IPS-15b (cell line): Measurements from ENCODE around the gene TIE1.

ENCODE experiments used
- H3K27me3 ChIP-seq: one replicate; pipeline ENCODE4 v1.6.1; 2013; ENCODE audit warnings: low read length; ENCODE audit not compliant: control insufficient read depth, insufficient read depth
- H3K36me3 ChIP-seq: one replicate; pipeline ENCODE4 v1.6.1; 2013; ENCODE audit warnings: low read length; ENCODE audit not compliant: control insufficient read depth, insufficient read depth
- H3K4me1 ChIP-seq: one replicate; pipeline ENCODE4 v1.6.1; 2013; ENCODE audit warnings: mild to moderate bottlenecking, low read length; ENCODE audit not compliant: control insufficient read depth, insufficient read depth
- H3K4me3 ChIP-seq: one replicate; pipeline ENCODE4 v1.5.1; 2013; ENCODE audit warnings: low read depth, low read length
- H3K9ac ChIP-seq: one replicate; pipeline ENCODE4 v1.6.1; 2013; ENCODE audit warnings: low read depth, mild to moderate bottlenecking, low read length
- H3K9me3 ChIP-seq: one replicate; pipeline ENCODE4 v1.6.1; 2013; ENCODE audit warnings: mild to moderate bottlenecking, low read length; ENCODE audit not compliant: control insufficient read depth, insufficient read depth

TIE1 gene

DNA sequence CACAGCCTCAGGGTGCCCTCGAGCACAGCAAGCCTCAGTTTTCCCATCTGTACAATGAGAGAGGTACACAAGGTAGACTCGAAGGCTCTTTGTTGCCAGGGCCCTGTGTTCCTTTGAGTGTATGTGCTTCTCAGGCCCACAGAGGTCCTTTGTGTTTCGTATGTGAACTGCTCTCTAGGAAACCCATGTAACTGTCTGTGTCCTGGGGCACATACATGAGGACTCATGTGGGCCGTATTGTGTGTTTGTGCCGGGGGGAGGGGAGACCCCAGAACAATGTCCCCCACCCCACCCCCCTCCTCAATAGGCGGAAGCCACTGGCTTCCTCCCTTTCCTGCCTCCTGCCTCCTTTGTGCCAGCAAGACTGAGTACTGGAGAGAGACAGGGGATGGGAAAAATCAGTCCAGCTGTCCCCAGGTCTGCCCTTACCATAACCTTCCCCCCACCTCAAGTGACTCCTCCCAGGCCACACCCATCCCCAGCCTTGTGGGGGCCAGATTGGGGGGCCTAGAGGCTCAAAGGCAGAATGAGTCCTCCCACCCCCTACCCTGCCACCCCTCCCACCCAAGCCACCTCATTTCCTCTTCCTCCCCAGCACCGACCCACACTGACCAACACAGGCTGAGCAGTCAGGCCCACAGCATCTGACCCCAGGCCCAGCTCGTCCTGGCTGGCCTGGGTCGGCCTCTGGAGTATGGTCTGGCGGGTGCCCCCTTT, at the start of gene TIE1:
TIE1 (plus strand) TSS at position 605 of the 717 bp plus-strand sequence; CDS start at position 695, 90 bp downstream.
- Histone ChIP-seq H3K9ac (no peak within 1 kb of the TSS), H3K27me3 (no peaks in the 10 kb centered on the region), H3K36me3 (no peaks in the 10 kb centered on the region), H3K4me1 (peaks cover 15% of the 10 kb centered on the region), H3K4me3 (no peak within 1 kb of the TSS), H3K9me3 (no peaks in the 10 kb centered on the region)

- Histone ChIP-seq H3K9me3 (peaks cover 9% of the 10 kb centered on the region), H3K4me3 (no peak overlapping the region), H3K27me3 (peaks cover 2% of the 10 kb centered on the region), H3K9ac (no peak overlapping the region), H3K36me3 (no peaks in the 10 kb centered on the region), H3K4me1 (no peaks in the 10 kb centered on the region)
Observed at GRCh38 chr1:43251024-43251423, 49.8 kb upstream of the TIE1 start.

- Histone ChIP-seq H3K36me3 (no peaks in the 10 kb centered on the region), H3K9ac (no peak overlapping the region), H3K27me3 (peaks cover 2% of the 10 kb centered on the region), H3K9me3 (peaks cover 5% of the 10 kb centered on the region), H3K4me1 (no peaks in the 10 kb centered on the region), H3K4me3 (no peak overlapping the region)
Observed at GRCh38 chr1:43252225-43252624, 48.6 kb upstream of the TIE1 start.

DNA sequence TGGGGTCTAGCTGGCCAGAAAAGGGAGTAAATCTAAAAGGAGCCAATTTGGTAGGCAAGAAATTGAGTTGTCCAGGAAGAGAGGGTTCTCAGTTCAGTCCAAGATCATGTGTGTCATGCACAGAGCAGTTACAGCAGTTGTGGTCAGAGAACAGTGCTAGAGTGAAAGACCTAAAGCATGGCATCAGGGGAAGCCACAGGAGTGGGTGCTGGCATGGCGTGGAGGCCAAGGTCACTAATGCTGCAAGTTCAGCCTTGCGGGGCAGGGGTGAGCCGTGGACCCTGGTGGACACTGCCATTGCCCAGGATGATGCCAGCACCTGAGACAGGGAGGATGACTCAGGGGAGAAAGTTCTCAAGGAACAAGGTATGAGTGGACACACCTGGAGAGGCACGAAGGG, 47.6 kb upstream of the TIE1 start:
- Histone ChIP-seq H3K4me1 (no peaks in the 10 kb centered on the region), H3K36me3 (no peaks in the 10 kb centered on the region), H3K4me3 (no peak overlapping the region)

DNA sequence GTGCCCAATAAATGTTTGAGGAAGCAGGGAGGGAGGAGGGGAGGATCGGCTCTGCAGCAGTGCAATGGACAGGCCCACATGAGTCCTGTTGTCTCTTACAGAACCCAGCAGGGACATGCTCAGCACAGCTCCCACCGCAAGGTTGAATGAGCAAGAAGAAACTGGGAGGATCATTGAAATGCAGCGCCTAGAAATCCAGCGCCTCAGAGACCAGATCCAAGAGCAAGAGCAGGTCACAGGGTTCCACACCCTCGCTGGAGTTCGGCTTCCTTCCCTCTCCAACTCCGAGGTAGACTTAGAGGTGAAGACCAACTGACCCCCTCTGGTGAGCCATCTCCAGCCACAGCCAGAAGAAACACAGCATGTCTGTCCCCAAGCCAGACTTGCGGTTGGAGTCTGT, 46.9 kb upstream of the TIE1 start:
- H3K9ac ChIP-seq, result no peak overlapping the region
- peaks cover 2% of the 10 kb centered on the region for H3K27me3 ChIP-seq
- H3K4me3 ChIP-seq, result no peak overlapping the region
- no peaks in the 10 kb centered on the region for H3K4me1 ChIP-seq
- peaks cover 4% of the 10 kb centered on the region for H3K9me3 ChIP-seq
- no peaks in the 10 kb centered on the region for H3K36me3 ChIP-seq

More for the DNA sequence above, 47.6 kb upstream of the TIE1 start:
- Histone ChIP-seq H3K9ac (no peak overlapping the region), H3K27me3 (peaks cover 2% of the 10 kb centered on the region), H3K9me3 (peaks cover 4% of the 10 kb centered on the region)

DNA sequence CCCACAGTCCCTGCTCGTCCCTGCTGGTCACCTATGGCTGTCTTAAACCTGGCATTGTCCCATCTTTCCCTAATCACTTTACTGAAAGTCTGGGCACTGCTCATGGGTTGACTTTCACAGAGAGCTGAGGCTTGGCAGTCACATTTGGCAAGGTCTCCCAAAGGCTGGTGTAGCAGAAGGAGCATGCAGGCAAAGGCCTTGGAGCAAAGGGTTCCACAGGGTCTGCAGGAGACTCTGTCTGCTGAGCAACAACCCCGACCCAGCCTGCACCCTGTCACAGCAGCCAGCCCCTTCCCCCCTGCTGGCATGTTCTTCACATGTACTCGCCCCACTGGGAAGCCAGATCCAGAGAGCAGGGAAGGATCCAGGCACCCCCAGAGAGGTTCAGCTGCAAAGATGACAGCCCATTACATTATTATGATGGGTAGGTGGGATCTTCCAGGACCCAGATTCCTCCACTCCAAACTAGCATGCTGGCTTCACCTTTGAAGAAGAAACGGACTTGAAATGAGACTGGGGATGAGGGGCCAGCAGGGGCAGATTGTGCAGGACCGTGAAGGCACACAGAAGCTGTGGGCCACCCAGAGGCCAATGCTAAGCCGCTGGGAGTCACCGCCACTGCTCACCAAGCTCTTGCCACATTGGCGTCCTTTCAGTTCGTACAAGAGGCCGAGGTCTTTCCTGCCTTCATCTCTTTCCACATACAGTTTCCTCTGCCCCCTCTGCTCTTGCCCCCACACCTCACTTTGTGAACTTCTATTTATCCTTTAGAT, 45.2 kb upstream of the TIE1 start:
- Histone ChIP-seq H3K9ac (no peak overlapping the region), H3K4me3 (no peak overlapping the region), H3K36me3 (no peaks in the 10 kb centered on the region), H3K27me3 (peaks cover 2% of the 10 kb centered on the region), H3K9me3 (no peaks in the 10 kb centered on the region), H3K4me1 (no peaks in the 10 kb centered on the region)

- Histone ChIP-seq H3K4me3 (no peak overlapping the region), H3K9ac (no peak overlapping the region), H3K36me3 (no peaks in the 10 kb centered on the region), H3K4me1 (no peaks in the 10 kb centered on the region), H3K9me3 (peaks cover 6% of the 10 kb centered on the region), H3K27me3 (peaks cover 2% of the 10 kb centered on the region)
Observed at GRCh38 chr1:43256675-43257570, 43.9 kb upstream of the TIE1 start.

DNA sequence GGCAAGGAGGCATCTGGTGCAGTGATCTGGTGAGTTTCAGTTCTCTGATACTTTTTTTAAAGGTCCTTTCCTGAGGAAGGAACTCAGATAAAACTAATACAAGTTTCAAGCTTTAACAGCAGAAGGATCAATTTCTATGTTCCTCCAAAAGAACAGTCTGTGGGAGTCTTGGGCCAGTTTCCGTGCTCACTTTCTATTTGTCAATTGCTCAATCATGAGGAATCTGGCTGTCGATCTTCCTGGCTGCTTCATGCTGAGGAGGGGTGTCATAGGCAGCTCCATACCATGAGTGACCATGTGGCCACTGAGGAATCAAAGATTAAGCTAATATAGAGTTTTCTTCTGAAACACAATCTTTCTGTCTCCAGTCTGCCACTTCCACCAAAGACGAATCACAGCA, 42.4 kb upstream of the TIE1 start:
- Histone ChIP-seq H3K4me3 (no peak overlapping the region), H3K4me1 (no peaks in the 10 kb centered on the region), H3K36me3 (no peaks in the 10 kb centered on the region), H3K9ac (no peak overlapping the region), H3K9me3 (peaks cover 11% of the 10 kb centered on the region), H3K27me3 (peaks cover under 1% of the 10 kb centered on the region)

GRCh38 chr1:43265431-43265830, 35.4 kb upstream of the TIE1 start:
- no peaks in the 10 kb centered on the region for H3K27me3 ChIP-seq
- H3K9ac ChIP-seq, result no peak overlapping the region
- no peaks in the 10 kb centered on the region for H3K36me3 ChIP-seq
- H3K4me3 ChIP-seq, result no peak overlapping the region
- H3K4me1 ChIP-seq, result peaks cover 6% of the 10 kb centered on the region
- peaks cover 11% of the 10 kb centered on the region for H3K9me3 ChIP-seq

DNA sequence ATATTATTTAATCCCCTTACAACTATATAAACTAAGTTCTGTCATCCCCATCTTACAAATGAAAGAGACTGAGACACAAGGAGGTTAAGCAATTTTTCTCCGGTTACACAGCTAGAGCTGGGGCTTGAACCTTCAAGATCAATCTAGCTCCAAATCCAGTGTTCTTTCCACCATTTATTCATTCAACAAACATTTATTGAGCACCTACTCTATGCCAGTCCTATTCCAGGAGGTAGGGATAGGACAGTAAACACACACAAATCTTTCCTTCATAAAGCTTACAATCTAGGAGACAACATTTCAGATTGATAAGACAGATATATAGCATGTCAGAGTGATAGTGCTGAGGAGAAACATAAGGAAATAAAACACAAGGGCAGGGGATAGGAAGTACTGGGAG, 33.9 kb upstream of the TIE1 start:
- H3K27me3 ChIP-seq, result no peaks in the 10 kb centered on the region
- H3K36me3 ChIP-seq, result no peaks in the 10 kb centered on the region
- no peak overlapping the region for H3K4me3 ChIP-seq
- no peak overlapping the region for H3K9ac ChIP-seq
- peaks cover 6% of the 10 kb centered on the region for H3K4me1 ChIP-seq
- H3K9me3 ChIP-seq, result peaks cover 5% of the 10 kb centered on the region

DNA sequence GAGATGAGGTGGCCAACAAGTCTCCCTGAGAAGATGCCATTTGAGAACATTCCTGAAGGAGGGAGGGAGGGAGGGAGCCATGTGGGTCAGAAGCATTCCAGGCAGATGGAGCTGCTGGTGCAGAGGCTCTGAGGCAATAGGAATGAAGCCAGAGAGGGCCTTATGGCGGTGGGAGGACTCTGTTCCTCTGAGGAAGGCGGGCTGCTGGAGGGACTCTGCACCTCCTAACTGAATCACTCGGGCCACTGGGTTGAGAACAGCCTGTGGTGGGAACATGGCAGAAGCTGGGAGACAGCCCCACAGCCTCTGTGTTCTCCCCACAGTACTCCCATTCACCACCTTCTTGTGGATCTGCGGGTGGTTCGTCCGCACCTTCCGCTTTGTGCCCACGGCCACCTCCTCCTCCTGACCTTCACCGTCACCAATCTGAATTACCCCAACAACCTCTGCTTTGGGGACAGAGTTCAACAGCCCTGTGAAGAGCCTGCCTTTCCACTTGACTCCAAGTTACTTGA, 33.4 kb upstream of the TIE1 start:
- Histone ChIP-seq H3K4me3 (no peak overlapping the region), H3K36me3 (peaks cover 2% of the 10 kb centered on the region), H3K9ac (no peak overlapping the region), H3K27me3 (no peaks in the 10 kb centered on the region), H3K9me3 (peaks cover 5% of the 10 kb centered on the region), H3K4me1 (peaks cover 6% of the 10 kb centered on the region)
